BLaER1 (cell line): ENCODE measurements around the gene LRPAP1.
"Not testable (repeated sequence)": the region's sequence is repeated elsewhere in the genome, so short reads cannot be mapped to it uniquely, and the experiment has no call there.

Source experiments
- H3K27ac ChIP-seq: shearing (Covaris generic); formaldehyde crosslinking; 2 replicates; pipeline ENCODE4 v1.8.1; 2022
- H3K27me3 ChIP-seq: shearing (Covaris generic); formaldehyde crosslinking; 2 replicates; pipeline ENCODE4 v1.8.1; 2022
- H3K36me3 ChIP-seq: shearing (Covaris generic); formaldehyde crosslinking; 2 replicates; pipeline ENCODE4 v1.8.1; 2022
- H3K4me1 ChIP-seq: shearing (Covaris generic); formaldehyde crosslinking; 2 replicates; pipeline ENCODE4 v1.8.1; 2022
- H3K4me2 ChIP-seq: shearing (Covaris generic); formaldehyde crosslinking; 2 replicates; pipeline ENCODE4 v1.8.1; 2022
- H3K4me3 ChIP-seq: shearing (Covaris generic); formaldehyde crosslinking; 2 replicates; pipeline ENCODE4 v1.8.1; 2022
- H3K9ac ChIP-seq: shearing (Covaris generic); formaldehyde crosslinking; 2 replicates; pipeline ENCODE4 v1.8.1; 2022
- H3K9me3 ChIP-seq: shearing (Covaris generic); formaldehyde crosslinking; 2 replicates; pipeline ENCODE4 v1.8.1; 2022
- H4K20me1 ChIP-seq: shearing (Covaris generic); formaldehyde crosslinking; 2 replicates; pipeline ENCODE4 v1.8.1; 2022

The LRPAP1 gene

DNA sequence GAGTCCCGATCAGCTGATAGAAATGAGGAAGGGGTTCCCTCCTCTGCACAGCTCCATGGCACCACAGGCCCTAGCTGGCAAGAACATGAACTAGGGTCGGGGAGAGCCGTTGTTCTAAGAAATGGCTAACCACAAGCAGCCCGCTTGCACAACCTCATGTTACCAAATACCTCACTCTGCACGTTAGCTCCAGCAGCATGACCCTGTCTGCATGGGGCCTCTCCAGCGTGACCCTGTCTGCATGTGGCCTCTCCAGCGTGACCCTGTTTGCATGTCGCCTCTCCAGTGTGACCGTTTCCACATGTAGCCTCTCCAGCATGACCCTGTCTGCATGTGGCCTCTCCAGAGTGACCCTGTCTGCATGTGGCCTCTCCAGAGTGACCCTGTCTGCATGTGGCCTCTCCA is 24.9 kb upstream of the LRPAP1 start:
- H3K4me2 ChIP-seq, H3K27me3 ChIP-seq, H3K36me3 ChIP-seq, H4K20me1 ChIP-seq, H3K9me3 ChIP-seq, H3K27ac ChIP-seq, H3K9ac ChIP-seq, H3K4me3 ChIP-seq: not testable (repeated sequence)
- peaks cover 18% of the 10 kb centered on the region for H3K4me1 ChIP-seq

GRCh38 chr4:3556244-3556867 is 24.1 kb upstream of the LRPAP1 start:
- H3K9ac ChIP-seq, H3K9me3 ChIP-seq, H3K36me3 ChIP-seq, H3K27ac ChIP-seq, H3K27me3 ChIP-seq, H3K4me3 ChIP-seq, H3K4me2 ChIP-seq, H4K20me1 ChIP-seq: not testable (repeated sequence)
- peaks cover 18% of the 10 kb centered on the region for H3K4me1 ChIP-seq

DNA sequence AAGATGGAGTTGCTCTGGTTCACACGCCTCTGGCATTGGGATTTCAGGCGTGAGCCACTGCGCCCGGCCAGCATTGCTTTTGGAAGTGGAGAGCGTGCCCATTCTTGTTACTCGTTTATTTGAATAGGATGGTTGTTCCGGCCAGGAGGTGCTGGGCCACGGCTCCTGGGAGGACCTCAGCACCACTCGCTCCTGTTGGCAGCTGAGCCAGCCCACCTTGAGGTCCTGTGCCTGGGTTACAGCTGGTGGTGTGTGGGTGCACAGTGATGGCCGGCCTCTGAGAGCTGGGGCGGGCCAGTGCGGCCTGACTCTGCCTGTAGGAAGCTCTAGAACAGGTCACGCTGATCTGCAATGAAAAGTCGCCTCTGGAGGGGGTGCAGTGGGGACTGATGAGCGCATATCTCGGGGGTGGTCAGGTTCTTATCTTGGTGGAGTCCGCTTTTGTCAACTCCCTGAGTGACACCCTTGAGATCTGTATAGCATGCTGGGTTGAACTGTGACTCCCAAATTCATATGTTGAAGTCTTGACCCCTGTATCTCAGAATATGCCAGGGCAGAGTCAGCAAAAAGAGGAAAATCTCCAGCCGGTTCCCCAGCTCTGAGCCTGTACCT is 23.3 kb upstream of the LRPAP1 start:
- H3K9me3 ChIP-seq, H3K36me3 ChIP-seq, H3K9ac ChIP-seq, H3K27me3 ChIP-seq, H4K20me1 ChIP-seq, H3K27ac ChIP-seq, H3K4me3 ChIP-seq, H3K4me2 ChIP-seq: not testable (repeated sequence)
- peaks cover 18% of the 10 kb centered on the region for H3K4me1 ChIP-seq

DNA sequence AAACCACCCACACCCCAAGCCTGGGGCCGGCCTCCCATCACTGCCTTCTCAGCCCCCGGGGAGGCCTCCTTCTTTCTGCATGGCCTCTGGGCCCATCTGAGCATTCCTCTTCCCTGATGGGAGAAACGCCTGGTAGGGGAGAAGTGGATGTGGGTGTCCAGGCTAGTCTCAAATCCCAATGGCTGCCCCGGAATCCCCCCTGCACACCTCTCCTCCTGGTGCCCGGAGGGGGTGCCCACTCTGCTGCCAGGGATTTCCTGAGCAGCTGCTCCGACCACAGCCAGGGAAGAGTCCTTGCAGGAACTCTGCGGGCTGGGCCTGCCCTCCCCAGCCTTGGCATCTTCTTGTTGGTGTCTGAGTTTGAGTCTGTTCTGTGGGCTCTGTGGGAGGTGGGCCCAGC is 19.1 kb upstream of the LRPAP1 start:
- H3K27ac ChIP-seq, H3K9me3 ChIP-seq, H3K4me2 ChIP-seq, H3K4me1 ChIP-seq, H4K20me1 ChIP-seq, H3K27me3 ChIP-seq, H3K4me3 ChIP-seq, H3K9ac ChIP-seq, H3K36me3 ChIP-seq: not testable (repeated sequence)

- H4K20me1 ChIP-seq, H3K9me3 ChIP-seq, H3K27ac ChIP-seq, H3K9ac ChIP-seq, H3K27me3 ChIP-seq, H3K4me1 ChIP-seq, H3K4me2 ChIP-seq, H3K36me3 ChIP-seq, H3K4me3 ChIP-seq: not testable (repeated sequence)
Observed at GRCh38 chr4:3550792-3551325, 18.6 kb upstream of the LRPAP1 start.

DNA sequence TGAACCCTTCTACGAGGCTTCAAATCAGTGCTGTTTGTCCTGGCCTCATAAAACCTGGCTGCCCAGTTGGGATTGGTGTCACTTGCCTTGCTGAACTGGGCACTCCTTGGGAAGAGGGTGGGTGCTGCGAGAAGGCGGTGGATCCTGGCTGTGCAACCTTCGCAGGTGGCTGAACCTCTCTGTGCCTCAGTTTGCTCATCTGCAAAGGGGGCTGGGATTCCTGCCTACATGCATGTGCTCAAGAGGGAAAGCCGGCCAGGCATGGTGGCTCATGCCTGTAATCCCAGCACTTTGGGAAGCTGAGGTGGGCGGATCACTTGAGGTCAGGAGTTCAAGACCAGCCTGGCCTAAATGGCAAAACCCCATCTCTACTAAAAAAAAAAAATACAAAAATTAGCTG is 17.8 kb upstream of the LRPAP1 start:
- not testable (repeated sequence) for H3K27ac ChIP-seq, H3K27me3 ChIP-seq, H3K4me3 ChIP-seq, H3K9me3 ChIP-seq, H4K20me1 ChIP-seq, H3K9ac ChIP-seq, H3K4me1 ChIP-seq, H3K36me3 ChIP-seq, H3K4me2 ChIP-seq

DNA sequence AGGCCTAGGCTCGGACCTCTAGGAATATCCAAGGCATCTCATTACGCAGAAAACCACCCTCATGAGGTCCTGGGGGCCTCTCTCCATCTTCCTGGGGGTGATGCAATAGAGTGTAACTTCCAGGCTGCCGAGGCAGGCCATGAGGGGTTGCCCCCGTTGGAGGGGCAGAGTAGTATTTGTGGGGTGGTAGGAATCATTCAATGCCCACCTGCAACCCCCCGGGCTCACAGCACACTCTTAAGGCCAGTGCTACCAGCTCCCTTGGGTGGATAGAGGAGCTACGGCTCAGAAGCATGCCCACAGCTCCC is 17.4 kb upstream of the LRPAP1 start:
- H3K9me3 ChIP-seq, H3K4me1 ChIP-seq, H3K27ac ChIP-seq, H3K36me3 ChIP-seq, H3K4me2 ChIP-seq, H3K27me3 ChIP-seq, H3K9ac ChIP-seq, H4K20me1 ChIP-seq, H3K4me3 ChIP-seq: not testable (repeated sequence)

DNA sequence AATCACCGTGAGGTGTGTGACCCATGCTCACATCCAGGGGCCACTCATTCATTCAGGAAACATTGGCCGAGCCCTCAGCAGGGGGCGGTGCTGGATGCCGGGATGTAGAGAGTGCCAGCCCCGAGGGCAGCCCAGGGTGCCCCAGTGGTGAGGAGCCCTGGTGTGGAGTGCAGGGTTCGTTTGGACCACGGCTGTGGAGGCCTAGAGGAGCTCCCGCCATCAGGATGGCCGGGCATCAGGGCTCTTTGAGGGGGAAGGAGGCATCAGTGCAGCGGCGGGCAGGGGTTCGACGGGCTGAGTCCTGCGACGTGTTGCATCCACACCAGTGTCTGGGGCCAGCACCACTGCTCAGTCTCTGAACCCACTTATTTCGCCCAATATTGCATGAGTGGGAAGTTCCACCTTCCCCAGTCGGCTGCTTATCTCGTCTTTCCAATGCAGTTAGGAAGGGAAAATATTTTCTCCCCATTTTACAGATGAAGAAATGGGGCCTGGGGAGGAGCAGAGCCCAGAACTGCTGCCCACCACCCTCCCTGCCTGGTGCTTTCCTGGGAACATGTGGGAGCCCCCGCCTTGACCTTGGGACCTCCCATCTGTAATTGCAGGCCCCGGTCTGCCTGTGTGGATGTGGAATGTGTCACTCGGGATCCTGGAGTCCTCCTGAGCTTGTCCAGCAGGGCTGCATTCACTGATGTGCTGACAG is 16.9 kb upstream of the LRPAP1 start:
- H4K20me1 ChIP-seq, H3K9ac ChIP-seq, H3K27me3 ChIP-seq, H3K36me3 ChIP-seq, H3K4me2 ChIP-seq, H3K9me3 ChIP-seq, H3K4me3 ChIP-seq, H3K4me1 ChIP-seq, H3K27ac ChIP-seq: not testable (repeated sequence)

DNA sequence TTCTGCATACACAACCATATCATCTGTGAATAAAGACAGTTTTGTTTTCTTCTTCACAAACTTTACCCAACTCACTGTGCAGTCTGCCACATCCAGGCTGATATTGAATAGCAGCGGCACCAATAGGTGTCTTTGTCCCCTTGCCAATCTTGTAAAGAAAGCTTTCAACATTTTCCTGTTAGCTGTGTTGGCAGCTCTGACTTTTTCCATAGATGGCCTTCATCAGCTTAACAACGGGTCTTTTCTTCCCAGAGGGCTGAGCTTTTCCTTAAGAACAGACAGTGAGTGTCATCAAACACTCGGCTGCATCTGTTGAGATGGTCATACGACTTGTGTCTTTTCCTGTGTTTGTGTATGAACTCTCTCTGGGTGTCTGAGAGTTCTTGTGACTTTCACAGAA is 14.5 kb upstream of the LRPAP1 start:
- H3K4me3 ChIP-seq, H4K20me1 ChIP-seq, H3K27ac ChIP-seq, H3K4me1 ChIP-seq, H3K9me3 ChIP-seq, H3K4me2 ChIP-seq, H3K9ac ChIP-seq, H3K36me3 ChIP-seq, H3K27me3 ChIP-seq: not testable (repeated sequence)

- H3K27ac ChIP-seq, H4K20me1 ChIP-seq, H3K4me1 ChIP-seq, H3K4me3 ChIP-seq, H3K36me3 ChIP-seq, H3K27me3 ChIP-seq, H3K9ac ChIP-seq, H3K4me2 ChIP-seq, H3K9me3 ChIP-seq: not testable (repeated sequence)
Observed at GRCh38 chr4:3545351-3545750, 13.1 kb upstream of the LRPAP1 start.

DNA sequence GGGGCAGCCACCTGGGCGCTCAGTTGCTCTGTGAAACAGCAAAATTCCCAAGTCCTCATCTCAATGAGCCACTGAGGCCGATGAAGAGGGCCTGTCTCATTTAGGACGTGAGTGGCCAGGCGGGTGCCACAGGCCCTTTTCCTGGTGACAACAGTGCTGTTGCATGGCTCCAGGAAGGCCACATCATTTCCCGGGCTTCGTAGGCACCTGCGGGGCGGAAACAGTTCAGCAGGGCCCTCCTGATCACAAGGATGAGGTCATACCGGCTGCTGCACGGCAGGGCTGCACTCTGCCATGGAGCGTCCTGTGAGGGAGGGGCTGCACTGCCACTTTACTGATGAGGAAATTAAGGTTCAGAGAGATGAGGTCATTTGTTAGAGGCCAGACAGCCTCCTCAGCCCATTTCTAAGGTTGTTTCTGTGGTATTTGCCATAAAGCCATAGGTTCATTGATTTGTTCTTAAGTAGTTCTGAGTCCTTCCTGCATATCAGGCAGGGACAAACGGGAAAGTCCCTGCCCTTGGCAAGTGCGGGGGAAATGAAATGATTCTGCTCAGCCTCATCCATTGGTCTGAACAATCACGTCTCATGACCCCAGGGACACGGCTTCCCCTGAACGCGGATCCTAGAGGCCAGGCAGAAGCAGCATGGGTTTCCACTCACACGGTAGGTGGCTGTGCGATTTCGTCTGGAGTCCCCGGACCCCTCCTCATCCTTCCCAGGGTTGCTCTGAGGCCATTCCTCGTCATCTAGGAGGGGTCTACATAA is 12.2 kb upstream of the LRPAP1 start:
- H3K36me3 ChIP-seq, H3K4me1 ChIP-seq, H3K27me3 ChIP-seq, H3K27ac ChIP-seq, H3K9ac ChIP-seq, H3K9me3 ChIP-seq, H4K20me1 ChIP-seq, H3K4me3 ChIP-seq, H3K4me2 ChIP-seq: not testable (repeated sequence)

DNA sequence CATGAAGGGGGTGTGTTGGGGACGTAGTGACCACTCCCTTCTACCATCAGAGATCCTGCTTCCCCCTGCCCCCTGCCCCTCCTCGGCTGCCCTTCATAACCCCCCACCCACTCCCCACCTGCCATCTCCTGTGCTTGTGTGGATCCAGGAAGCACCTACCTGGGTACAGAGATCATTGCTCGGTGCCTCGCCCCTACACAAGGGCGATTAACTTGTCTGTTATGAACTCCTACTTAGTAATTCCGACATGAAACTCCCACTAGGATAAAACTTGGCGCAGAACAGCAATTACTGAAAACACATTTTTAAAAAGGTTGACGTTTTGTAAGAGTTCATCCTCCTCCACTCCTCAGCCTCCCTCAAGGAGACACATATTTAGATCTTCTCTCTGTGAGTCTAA is 11.2 kb upstream of the LRPAP1 start:
- H3K27me3 ChIP-seq, H4K20me1 ChIP-seq, H3K4me3 ChIP-seq, H3K4me1 ChIP-seq, H3K27ac ChIP-seq, H3K4me2 ChIP-seq, H3K9me3 ChIP-seq, H3K9ac ChIP-seq, H3K36me3 ChIP-seq: not testable (repeated sequence)

DNA sequence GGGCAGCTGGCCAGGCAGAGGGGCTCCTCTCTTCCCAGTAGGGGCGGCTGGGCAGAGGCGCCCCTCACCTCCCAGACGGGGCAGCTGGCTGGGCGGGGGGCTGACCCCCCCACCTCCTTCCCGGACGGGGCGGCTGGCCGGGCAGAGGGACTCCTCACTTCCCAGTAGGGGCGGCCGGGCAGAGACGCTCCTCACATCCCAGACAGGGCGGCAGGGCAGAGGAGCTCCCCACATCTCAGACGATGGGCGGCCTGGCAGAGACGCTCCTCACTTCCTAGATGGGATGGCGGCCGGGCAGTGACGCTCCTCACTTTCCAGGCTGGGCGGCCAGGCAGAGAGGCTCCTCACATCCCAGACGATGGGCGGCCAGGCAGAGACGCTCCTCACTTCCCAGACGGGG is 6.7 kb upstream of the LRPAP1 start:
- H3K4me3 ChIP-seq, H3K4me2 ChIP-seq: not testable (repeated sequence)

GRCh38 chr4:3535812-3536211 is 3.6 kb upstream of the LRPAP1 start:
- peaks cover 16% of the 10 kb centered on the region for H3K4me1 ChIP-seq
- not testable (repeated sequence) for H3K9ac ChIP-seq, H3K36me3 ChIP-seq, H3K27me3 ChIP-seq, H3K4me2 ChIP-seq, H3K27ac ChIP-seq, H3K4me3 ChIP-seq
- peaks cover 13% of the 10 kb centered on the region for H3K9me3 ChIP-seq
- peaks cover 13% of the 10 kb centered on the region for H4K20me1 ChIP-seq

More for the DNA sequence above, 6.7 kb upstream of the LRPAP1 start:
- H3K27ac ChIP-seq, H3K4me1 ChIP-seq, H3K36me3 ChIP-seq, H3K9ac ChIP-seq, H4K20me1 ChIP-seq, H3K27me3 ChIP-seq: not testable (repeated sequence)
- H3K9me3 ChIP-seq = peaks cover 13% of the 10 kb centered on the region
